ENCODE measurements around the gene MCRIP1. TPM values are rescaled to one million over a fixed set of nuclear protein-coding genes. Genes with fewer than 3 reads are reported as not detected.

MCRIP1 gene
- total and polyA plus RNA-seq, 2 experiments from 2014 or later = 102 to 145 TPM

GRCh38 chr17:81871387-81872230, 38.5 kb upstream of the MCRIP1 start:
- in situ Hi-C loops (cut with MboI) = no loop called here
- H3K4me1 ChIP-seq (ENCODE audit: insufficient read depth) = peaks cover 5% of the 10 kb centered on the region
- peak; percentile 95 for DNase-seq
- H3K4me2 ChIP-seq (ENCODE audit: unreplicated experiment) = peak overlapping the region; percentile 78
- no peaks in the 10 kb centered on the region for H3K36me3 ChIP-seq (ENCODE audit: low read depth)
- peak overlapping the region; percentile 96 for H3K9ac ChIP-seq
- 1 to 2% methylated on average over 65 to 85 of the region's 86 CpGs for WGBS, 2 experiments (ENCODE audit: low coverage in 1 of 2, low lambda C conversion rate in 2 of 2, missing lambda C conversion rate in 2 of 2)
- H2AFZ ChIP-seq = peak overlapping the region; percentile 75
- H4K20me1 ChIP-seq (ENCODE audit: insufficient read depth) = no peaks in the 10 kb centered on the region
- no peaks in the 10 kb centered on the region for H3K9me3 ChIP-seq (ENCODE audit: low read depth)
- H3K27me3 ChIP-seq (replicated peaks; ENCODE audit: insufficient read depth) = no peaks in the 10 kb centered on the region
- H3K27ac ChIP-seq = peak overlapping the region; percentile 90
- peak overlapping the region; percentile 86 for H3K4me3 ChIP-seq
- TF ChIP-seq EZH2phosphoT487 (IDR thresholded peaks at IDR 0.05; ENCODE audit: insufficient read depth, low read depth) (no peak), EZH2 (IDR thresholded peaks at IDR 0.05; ENCODE audit: insufficient read depth, poor library complexity, severe bottlenecking) (no peak)
- peaks cover 20% of the 10 kb centered on the region for H3F3A ChIP-seq (ENCODE audit: insufficient read depth)
- no peaks in the 10 kb centered on the region for H3K9me2 ChIP-seq (ENCODE audit: insufficient read depth)
- peaks cover 43% of the 10 kb centered on the region for H3K79me2 ChIP-seq (ENCODE audit: insufficient read depth)

DNA sequence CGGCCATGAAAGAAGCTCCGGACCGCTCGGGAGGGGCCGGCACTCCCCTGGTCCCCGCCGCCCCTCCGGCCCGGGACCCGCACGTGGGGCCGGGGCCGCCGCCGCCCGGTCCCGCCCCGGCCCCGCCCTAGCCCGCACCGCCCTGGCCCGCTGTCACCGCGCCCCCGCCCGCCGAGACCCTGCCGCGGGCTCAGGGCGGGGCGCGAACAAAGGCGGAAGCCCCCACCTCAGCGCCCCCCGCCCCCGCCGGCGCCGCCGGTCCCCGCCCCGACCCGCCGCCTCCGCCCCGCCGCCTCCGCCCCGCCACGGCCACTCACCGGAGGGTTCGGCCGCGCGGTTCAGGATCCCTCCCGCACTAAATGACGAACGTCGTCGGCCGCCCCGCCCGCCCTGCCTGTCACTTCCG, 37.9 kb upstream of the MCRIP1 start, which contains the start of gene ARHGDIA:
Gene ARHGDIA, minus strand, starts transcription at position 357 of the 406 bp plus-strand sequence. CDS start 1,407 bp downstream, outside the sequence.
- H3K4me1 ChIP-seq (ENCODE audit: insufficient read depth) = peaks cover 5% of the 10 kb centered on the region
- H3F3A ChIP-seq (ENCODE audit: insufficient read depth) = peaks cover 26% of the 10 kb centered on the region
- H3K79me2 ChIP-seq (ENCODE audit: insufficient read depth) = peaks cover 47% of the 10 kb centered on the region
- peak within 1 kb of the TSS; percentile 95 for H3K4me2 ChIP-seq (ENCODE audit: unreplicated experiment)
- H3K9me2 ChIP-seq (ENCODE audit: insufficient read depth) = no peaks in the 10 kb centered on the region
- peak within 1 kb of the TSS; percentile 94 for H3K4me3 ChIP-seq
- no peaks in the 10 kb centered on the region for H4K20me1 ChIP-seq (ENCODE audit: insufficient read depth)
- peak within 1 kb of the TSS; percentile 75 for H2AFZ ChIP-seq
- no peak for DNase-seq
- 1% methylated on average over 29 of the region's 64 CpGs; no CpG with 5 or more reads in 1 of the 2 experiments for WGBS, 2 experiments (ENCODE audit: low coverage in 1 of 2, low lambda C conversion rate in 2 of 2, missing lambda C conversion rate in 2 of 2)
- H3K9me3 ChIP-seq (ENCODE audit: low read depth) = no peaks in the 10 kb centered on the region
- H3K9ac ChIP-seq = peak within 1 kb of the TSS; percentile 98
- H3K27ac ChIP-seq = peak within 1 kb of the TSS; percentile 90
- no peak for TF ChIP-seq EZH2 (IDR thresholded peaks at IDR 0.05; ENCODE audit: insufficient read depth, poor library complexity, severe bottlenecking)
- TF ChIP-seq EZH2phosphoT487 (IDR thresholded peaks at IDR 0.05; ENCODE audit: insufficient read depth, low read depth) = no peak
- no peaks in the 10 kb centered on the region for H3K36me3 ChIP-seq (ENCODE audit: low read depth)
- in situ Hi-C loops (cut with MboI) = no loop called here
- no peaks in the 10 kb centered on the region for H3K27me3 ChIP-seq (replicated peaks; ENCODE audit: insufficient read depth)

DNA sequence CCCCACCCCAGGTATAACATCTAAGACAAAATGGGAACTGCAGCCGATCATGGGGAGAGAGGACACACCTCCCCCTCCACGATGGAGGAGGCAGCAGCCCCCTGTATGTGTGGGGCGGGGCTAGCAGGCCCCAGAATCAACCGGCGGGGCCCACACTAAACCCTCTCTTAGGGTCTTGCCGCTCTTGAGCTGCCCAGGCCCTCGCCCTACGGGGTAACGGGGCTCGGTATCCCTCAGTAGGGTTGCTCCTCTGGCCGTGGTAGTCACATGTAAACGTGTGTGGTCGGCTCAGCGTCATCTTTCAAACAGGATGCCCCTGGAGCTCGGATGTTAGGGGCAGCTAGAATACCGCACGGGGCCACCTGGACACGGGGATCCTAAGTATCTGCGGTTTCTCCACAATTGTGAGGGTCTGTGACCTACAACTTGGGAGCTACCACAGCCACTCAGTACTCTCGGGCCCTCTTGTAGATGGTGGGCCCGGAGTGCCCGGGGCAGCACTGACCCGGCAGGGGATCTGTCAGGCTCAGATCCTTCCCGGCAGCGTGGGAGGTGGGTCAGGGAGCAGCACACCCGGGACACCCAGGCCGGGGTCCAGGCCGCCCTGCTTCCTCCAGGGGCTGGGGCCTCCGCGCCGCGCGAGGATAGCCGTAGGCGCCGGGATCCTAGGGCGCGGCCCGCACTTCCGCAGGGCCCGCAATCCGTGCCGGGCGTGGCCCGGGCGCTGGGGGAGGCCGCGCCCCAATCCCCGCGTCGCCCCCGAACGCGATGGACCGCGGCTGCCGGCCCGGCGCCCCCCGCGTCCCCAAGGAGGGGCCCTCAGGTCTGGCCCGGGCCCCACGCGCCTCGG, 37.3 kb upstream of the MCRIP1 start:
- H3K79me2 ChIP-seq (ENCODE audit: insufficient read depth) = peaks cover 53% of the 10 kb centered on the region
- peak; percentile 82 for DNase-seq

More for the DNA sequence above, 37.3 kb upstream of the MCRIP1 start:
- peak overlapping the region; percentile 98 for H3K9ac ChIP-seq
- H4K20me1 ChIP-seq (ENCODE audit: insufficient read depth) = no peaks in the 10 kb centered on the region
- peak overlapping the region; percentile 94 for H3K4me3 ChIP-seq
- peaks cover 31% of the 10 kb centered on the region for H3F3A ChIP-seq (ENCODE audit: insufficient read depth)
- WGBS, 2 experiments (ENCODE audit: low coverage in 1 of 2, low lambda C conversion rate in 2 of 2, missing lambda C conversion rate in 2 of 2) = 2% methylated on average over 44 to 57 of the region's 65 CpGs
- H3K36me3 ChIP-seq (ENCODE audit: low read depth) = no peaks in the 10 kb centered on the region
- H3K4me1 ChIP-seq (ENCODE audit: insufficient read depth) = peaks cover 5% of the 10 kb centered on the region
- in situ Hi-C loops (cut with MboI) = no loop called here
- H3K9me3 ChIP-seq (ENCODE audit: low read depth) = no peaks in the 10 kb centered on the region
- no peaks in the 10 kb centered on the region for H3K27me3 ChIP-seq (replicated peaks; ENCODE audit: insufficient read depth)
- TF ChIP-seq EZH2phosphoT487 (IDR thresholded peaks at IDR 0.05; ENCODE audit: insufficient read depth, low read depth) (no peak), EZH2 (IDR thresholded peaks at IDR 0.05; ENCODE audit: insufficient read depth, poor library complexity, severe bottlenecking) (no peak)
- H3K4me2 ChIP-seq (ENCODE audit: unreplicated experiment) = peak overlapping the region; percentile 95
- H2AFZ ChIP-seq = no peak overlapping the region
- H3K27ac ChIP-seq = peak overlapping the region; percentile 90
- H3K9me2 ChIP-seq (ENCODE audit: insufficient read depth) = no peaks in the 10 kb centered on the region
